Measurements from ENCODE around the gene CATSPERZ. TPM values are rescaled to one million over a fixed set of nuclear protein-coding genes. Genes with fewer than 3 reads are reported as not detected.

The CATSPERZ gene
- total and polyA plus RNA-seq, 2 of the 8 experiments (the other 6 are each of a cell fraction or from before 2014, with no cell fraction given) = 0.77 TPM; not detected in 1

DNA sequence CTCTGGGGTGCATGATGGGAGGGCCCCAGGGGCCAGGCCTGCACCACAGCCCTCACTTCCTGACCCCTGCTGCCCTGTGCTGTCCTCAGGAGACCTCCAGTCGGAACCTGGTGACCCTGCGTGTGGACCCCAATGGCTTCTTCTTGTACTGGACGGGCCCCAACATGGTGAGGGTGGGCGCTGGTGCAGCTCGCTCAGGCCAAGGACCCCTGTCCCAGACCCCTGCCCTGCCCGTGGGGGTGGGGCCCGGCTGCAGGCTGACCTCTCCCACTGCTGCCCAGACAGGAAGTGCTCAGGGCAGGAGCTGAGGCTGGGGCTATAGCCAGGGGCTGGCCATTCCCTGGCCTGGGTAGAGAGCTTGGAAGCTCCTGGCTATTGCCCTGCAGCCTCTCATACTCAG, 45.8 kb upstream of the CATSPERZ start:
- ChIA-PET CTCF (ENCODE audit: partially characterized antibody) (interaction anchor here (0.6 to 5.9 kb wide), 9 partner anchors 11 to 101 kb away, joined by 3 to 62 read pairs (median 4); no protein-coding TSS in a partner anchor), POLR2A (ENCODE audit: partially characterized antibody) (interaction anchor here (0.7 to 7.1 kb wide), 4 partner anchors 10 to 49 kb away, joined by 3 to 101 read pairs (median 20); partner anchors contain the start of genes FKBP2 and PPP1R14B)
- H3K4me2 ChIP-seq (ENCODE audit: insufficient read depth in 1 of 2, low read depth in 2 of 2, low read length in 2 of 2) = no peak overlapping the region
- H3K36me3 ChIP-seq (ENCODE audit: control insufficient read depth in 2 of 4, insufficient read depth in 4 of 4, low read length in 3 of 4) = peaks cover 12 to 44% (median 24%) of the 10 kb centered on the region in 4 experiments
- H3K23me2 ChIP-seq (ENCODE audit: low read depth, low read length) = peaks cover 10% of the 10 kb centered on the region; the same call in 1 of the 2 replicates
- TF ChIP-seq CREB1 (IDR thresholded peaks at IDR 0.05) (no peak), ASH2L (IDR thresholded peaks at IDR 0.05; ENCODE audit: low read length) (no peak), SIX5 (IDR thresholded peaks at IDR 0.05; ENCODE audit: low read depth, low read length) (no peak), TAF7 (optimal IDR thresholded peaks at IDR 0.05; ENCODE audit: borderline replicate concordance, low read depth, low read length) (no peak), CTBP2 (IDR thresholded peaks at IDR 0.05; ENCODE audit: borderline replicate concordance, insufficient read depth, insufficient read length, low read length) (no peak), CEBPB (IDR thresholded peaks at IDR 0.05; ENCODE audit: low read depth, low read length) (no peak), SP4 (IDR thresholded peaks at IDR 0.05; ENCODE audit: low read length) (no peak), SIN3A (conservative IDR thresholded peaks at IDR 0.05 in 1 of 2, IDR thresholded peaks at IDR 0.05 in 1 of 2; ENCODE audit: low read depth in 1 of 2, low read length in 2 of 2) (no peak), POLR2A (IDR thresholded peaks at IDR 0.05; ENCODE audit: control extremely low read depth in 1 of 2, low read depth in 2 of 2, low read length in 2 of 2) (no peak), JUND (IDR thresholded peaks at IDR 0.05; ENCODE audit: low read length) (no peak), RXRA (IDR thresholded peaks at IDR 0.05; ENCODE audit: insufficient read depth, low read depth, low read length) (no peak)
- no peak overlapping the region for H2AFZ ChIP-seq (ENCODE audit: low read length)
- H4K5ac ChIP-seq (ENCODE audit: insufficient read length, low read depth, low read length) = no peak overlapping the region
- H4K20me1 ChIP-seq (replicated peaks in 1 of 2; ENCODE audit: control insufficient read depth in 1 of 2, insufficient read depth in 2 of 2, low read length in 2 of 2) = peaks cover 10 to 22% of the 10 kb centered on the region in 2 experiments
- peaks cover 2% of the 10 kb centered on the region; the same call in 1 of the 2 replicates for H3K79me1 ChIP-seq (ENCODE audit: low read depth, low read length)
- H4K91ac ChIP-seq (replicated peaks; ENCODE audit: insufficient read length, low read length) = no peak overlapping the region
- H3K79me2 ChIP-seq (ENCODE audit: control insufficient read depth in 1 of 2, insufficient read depth in 2 of 2, low read length in 2 of 2) = peaks cover 0 to 23% of the 10 kb centered on the region in 2 experiments; a peak in 1 of 4 replicates
- FAIRE-seq (no peak), DNase-seq (ENCODE audit: low read depth in 1 of 2, low spot score in 2 of 2) (no peak)
- H3K4me3 ChIP-seq (ENCODE audit: extremely low read depth in 1 of 4, insufficient read depth in 2 of 4, low read depth in 3 of 4, low read length in 4 of 4) = no peak overlapping the region
- H3K18ac ChIP-seq (ENCODE audit: extremely low read depth, low read length) = no peak overlapping the region
- H2BK5ac ChIP-seq (ENCODE audit: low read depth, low read length) = no peak overlapping the region
- H3K56ac ChIP-seq (replicated peaks; ENCODE audit: insufficient read length, low read depth, low read length) = no peak overlapping the region
- no peak overlapping the region for H3K9ac ChIP-seq (replicated peaks in 1 of 4; ENCODE audit: extremely low read depth in 1 of 4, low read depth in 3 of 4, low read length in 3 of 4)
- no peaks in the 10 kb centered on the region for H3K9me3 ChIP-seq (ENCODE audit: insufficient read depth in 2 of 2, low read depth in 1 of 2, low read length in 1 of 2)
- WGBS, 2 experiments (ENCODE audit: extremely low coverage in 1 of 2, insufficient coverage in 1 of 2, insufficient read length in 1 of 2, insufficient replicate concordance in 2 of 2, low coverage in 1 of 2, low lambda C conversion rate in 2 of 2, missing lambda C conversion rate in 1 of 2) = 92% methylated on average over 7 of the region's 7 CpGs; no CpG with 5 or more reads in 1 of the 2 experiments
- peaks cover 0 to 23% (median 18%) of the 10 kb centered on the region in 4 experiments; a peak in 6 of 7 replicates for H3K4me1 ChIP-seq (replicated peaks in 1 of 4; ENCODE audit: control insufficient read depth in 3 of 4, insufficient read depth in 4 of 4, low read length in 3 of 4)
- no peak overlapping the region for H3K23ac ChIP-seq (ENCODE audit: insufficient read length)
- H3K27ac ChIP-seq (ENCODE audit: low read depth, low read length) = no peak overlapping the region
- no peak overlapping the region for H2BK20ac ChIP-seq (ENCODE audit: low read length)
- no peak overlapping the region for H2BK12ac ChIP-seq (ENCODE audit: low read depth, low read length)
- no peak overlapping the region for H3K14ac ChIP-seq (ENCODE audit: insufficient read length)
- no peak overlapping the region for H2AK5ac ChIP-seq (ENCODE audit: low read depth, low read length)
- no peak overlapping the region for H3K4ac ChIP-seq (replicated peaks; ENCODE audit: insufficient read length, low read depth, low read length)
- H2BK15ac ChIP-seq (ENCODE audit: low read length) = no peak overlapping the region
- no peak overlapping the region for H2BK120ac ChIP-seq (replicated peaks; ENCODE audit: low read depth, low read length)
- no peak overlapping the region for H4K8ac ChIP-seq (ENCODE audit: extremely low read depth, insufficient read depth, low read length)
- H3K27me3 ChIP-seq (replicated peaks in 1 of 4; ENCODE audit: control insufficient read depth in 3 of 4, extremely low read depth in 1 of 4, insufficient read depth in 3 of 4, low read length in 3 of 4) = no peaks in the 10 kb centered on the region
